ENCODE results near the gene GBA3. TPM values are rescaled to one million over a fixed set of nuclear protein-coding genes. Genes with fewer than 3 reads are reported as not detected.

The GBA3 gene
- polyA plus RNA-seq, 3 donors = 13.9 to 20.2 (median 17.3) TPM

DNA sequence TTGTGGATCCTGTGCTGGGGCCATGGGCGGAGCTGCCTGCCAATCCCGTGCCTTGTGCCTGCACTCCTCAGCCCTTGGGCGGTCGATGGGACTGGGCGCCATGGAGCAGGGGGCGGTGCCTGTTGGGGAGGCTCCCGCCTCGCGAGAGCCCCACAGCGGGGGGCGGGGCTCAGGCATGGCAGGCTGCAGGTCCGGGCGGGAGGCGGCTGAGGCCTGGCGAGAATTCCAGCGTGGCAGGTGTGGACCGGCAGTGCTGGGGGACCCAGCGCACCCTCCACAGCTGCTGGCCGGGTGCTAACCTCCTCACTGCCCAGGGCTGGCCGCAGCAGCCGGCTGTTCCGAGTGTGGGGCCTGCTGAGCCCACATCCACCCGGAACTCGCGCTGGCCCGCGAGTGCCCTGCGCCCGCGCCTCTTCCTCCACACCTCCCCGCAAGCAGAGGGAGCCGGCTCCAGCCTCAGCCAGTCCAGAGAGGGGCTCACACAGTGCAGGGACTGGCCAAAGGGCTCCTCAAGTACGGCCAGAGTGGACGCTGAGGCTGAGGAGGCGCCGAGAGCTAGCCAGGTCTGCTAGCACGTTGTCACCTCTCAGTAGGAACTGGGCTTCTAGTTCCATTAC is 85.9 kb downstream of the GBA3 start:
- DNase-seq (ENCODE audit: low read depth in 3 of 3, low spot score in 2 of 3) = no peak

GRCh38 chr4:22780317-22780716 is 87.6 kb downstream of the GBA3 start:
- no peak for DNase-seq (ENCODE audit: low read depth in 3 of 3, low spot score in 2 of 3)

DNA sequence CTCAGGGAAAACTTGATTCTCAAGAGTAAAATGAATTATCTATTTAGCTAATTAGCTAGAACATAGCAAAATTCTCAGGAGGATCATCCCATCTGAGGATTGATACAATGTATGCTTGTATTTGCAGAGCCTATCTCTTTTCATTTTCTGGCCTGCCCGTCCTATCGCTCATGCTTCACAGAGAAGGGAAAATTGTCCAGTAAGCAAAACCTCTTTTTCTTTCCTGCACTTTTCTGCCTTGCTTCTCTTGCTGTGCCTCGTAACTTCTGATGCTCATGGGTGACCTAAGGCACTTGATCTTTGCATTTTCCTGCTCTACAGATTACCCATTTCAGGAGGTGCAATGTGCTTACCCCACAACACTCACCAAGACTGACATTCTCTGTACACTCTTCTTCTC is 88.1 kb downstream of the GBA3 start:
- DNase-seq (ENCODE audit: low read depth in 3 of 3, low spot score in 2 of 3) = no peak

GRCh38 chr4:22787753-22788375 is 95.1 kb downstream of the GBA3 start:
- DNase-seq (ENCODE audit: low read depth in 3 of 3, low spot score in 2 of 3) = no peak

DNA sequence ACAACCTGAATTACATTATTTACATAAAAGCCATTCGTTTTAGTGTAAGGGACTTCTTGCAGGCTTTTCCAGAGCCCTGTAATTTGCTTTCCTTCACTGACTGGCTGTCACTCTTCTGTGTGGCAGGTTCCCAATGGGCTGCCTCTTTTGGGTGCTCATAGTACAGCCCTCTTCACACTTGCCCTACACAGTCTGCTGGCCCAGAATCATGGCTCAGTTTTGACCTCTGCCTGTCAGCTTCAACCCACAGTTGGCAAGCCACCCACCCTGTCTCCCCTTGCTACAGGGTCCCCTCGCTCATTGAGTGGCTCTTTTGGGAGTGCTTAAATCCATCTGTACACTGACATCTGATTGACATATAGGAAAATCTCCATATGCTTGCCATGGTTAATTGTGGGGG is 97.9 kb downstream of the GBA3 start:
- DNase-seq (ENCODE audit: low read depth in 3 of 3, low spot score in 2 of 3) = no peak

- no peak for DNase-seq (ENCODE audit: low read depth in 3 of 3, low spot score in 2 of 3)
Observed at GRCh38 chr4:22794732-22795131, 102.0 kb downstream of the GBA3 start.

- no peak for DNase-seq (ENCODE audit: low read depth in 3 of 3, low spot score in 2 of 3)
Observed at GRCh38 chr4:22801391-22801790, 108.7 kb downstream of the GBA3 start.

GRCh38 chr4:22802876-22803275 is 110.1 kb downstream of the GBA3 start:
- no peak for DNase-seq (ENCODE audit: low read depth in 3 of 3, low spot score in 2 of 3)

GRCh38 chr4:22803512-22803911 is 110.8 kb downstream of the GBA3 start:
- no peak for DNase-seq (ENCODE audit: low read depth in 3 of 3, low spot score in 2 of 3)

GRCh38 chr4:22814906-22815305 is 122.2 kb downstream of the GBA3 start:
- no peak for DNase-seq (ENCODE audit: low read depth in 3 of 3, low spot score in 2 of 3)

- no peak for DNase-seq (ENCODE audit: low read depth in 3 of 3, low spot score in 2 of 3)
Observed at GRCh38 chr4:22824091-22824490, 131.4 kb downstream of the GBA3 start.

GRCh38 chr4:22842360-22843018 is 149.8 kb downstream of the GBA3 start:
- no peak for DNase-seq (ENCODE audit: low read depth in 3 of 3, low spot score in 2 of 3)

GRCh38 chr4:22848332-22848731 is 155.6 kb downstream of the GBA3 start:
- no peak for DNase-seq (ENCODE audit: low read depth in 3 of 3, low spot score in 2 of 3)

DNA sequence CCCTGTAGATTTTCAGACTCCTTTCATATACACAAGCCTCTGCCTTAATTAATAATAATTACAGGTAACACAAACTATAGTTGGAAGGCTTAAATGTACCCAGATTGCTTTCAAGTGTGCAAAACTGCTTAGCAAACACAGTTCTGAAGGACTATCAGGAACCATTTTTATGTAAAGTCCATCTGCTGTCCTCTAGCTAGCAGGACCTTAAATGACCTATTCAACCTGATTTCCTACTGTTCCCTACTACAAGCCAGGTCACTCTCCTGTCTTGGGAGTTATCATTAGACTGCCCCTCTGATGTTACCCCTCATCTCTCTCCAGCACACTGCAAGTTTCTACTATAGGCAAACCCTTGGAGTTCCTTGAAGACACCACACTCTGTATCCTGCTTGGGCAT is 157.3 kb downstream of the GBA3 start:
- DNase-seq (ENCODE audit: low read depth in 3 of 3, low spot score in 2 of 3) = no peak

DNA sequence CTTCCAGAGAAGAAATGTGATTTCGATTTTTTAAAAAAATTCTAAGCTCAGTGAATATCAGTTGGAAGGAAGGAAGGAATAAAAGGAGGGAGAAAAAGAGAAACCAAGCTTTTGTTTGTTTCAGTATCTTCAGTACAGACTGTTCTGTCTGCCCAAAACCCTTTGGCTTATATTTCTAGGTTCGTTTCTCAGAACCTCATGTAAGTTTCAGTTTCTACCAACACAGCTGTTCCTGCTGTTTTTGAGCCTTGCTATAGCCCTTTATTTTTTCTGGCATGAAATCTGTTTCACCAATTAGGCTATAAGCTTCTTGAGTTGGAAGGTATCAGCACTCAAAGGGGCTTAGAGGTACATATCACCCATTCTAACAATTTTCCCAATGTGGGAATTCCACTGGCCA is 157.9 kb downstream of the GBA3 start:
- no peak for DNase-seq (ENCODE audit: low read depth in 3 of 3, low spot score in 2 of 3)

DNA sequence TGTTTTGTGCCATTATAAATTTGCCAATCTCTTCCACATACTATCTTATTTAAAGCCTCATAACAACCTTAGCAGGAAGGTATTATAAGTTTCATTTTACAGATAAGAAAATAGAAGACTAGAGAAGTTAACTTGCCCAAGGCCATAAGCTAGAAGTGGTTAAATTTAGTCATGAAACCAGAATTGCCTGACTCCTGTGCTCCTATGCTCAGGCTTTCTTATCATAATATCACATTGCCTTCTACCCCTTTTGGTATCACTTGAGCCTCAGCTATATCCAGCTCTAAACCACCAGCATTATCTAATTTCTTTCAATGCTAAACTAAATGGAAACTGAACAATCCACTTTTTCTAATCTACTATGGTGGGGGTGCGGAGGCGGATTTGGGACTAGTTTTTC is 164.7 kb downstream of the GBA3 start:
- DNase-seq (ENCODE audit: low read depth in 3 of 3, low spot score in 2 of 3) = no peak

DNA sequence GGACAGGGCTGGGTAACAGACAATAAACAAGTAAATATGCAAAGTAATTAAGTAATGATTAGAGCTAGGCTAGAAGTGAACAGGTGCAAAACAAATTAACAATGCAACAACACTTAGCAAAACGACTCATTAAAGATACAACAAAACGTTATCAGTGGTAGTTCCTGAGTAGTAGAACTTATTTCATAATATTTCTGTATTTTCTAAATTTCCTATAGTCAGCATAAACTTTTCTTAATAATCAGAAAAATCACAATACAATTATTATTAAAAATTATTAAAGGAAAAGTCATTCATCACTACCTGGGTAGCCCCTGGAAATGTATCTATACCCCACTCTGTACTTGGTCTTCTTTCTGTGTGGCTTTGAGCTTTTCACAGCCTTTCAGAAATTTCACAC is 166.6 kb downstream of the GBA3 start:
- no peak for DNase-seq (ENCODE audit: low read depth in 3 of 3, low spot score in 2 of 3)

Other genes starting within 250 kb of the GBA3 start
- gene ADGRA3, start 176.9 kb upstream of the GBA3 start, polyA plus RNA-seq (ENCODE audit: insufficient read length in 3 of 3) = 10 to 100 TPM; 54.8 to 60.7 (median 55.7) TPM